PFSK-1 (cell line): ENCODE data around the gene OSBPL2.

Source experiments
- FOXP2 ChIP-seq: optimal IDR thresholded peaks from 2 replicates; pipeline ENCODE3; 2011; ENCODE audit warnings: borderline replicate concordance, control low read depth, inconsistent platforms; ENCODE audit not compliant: insufficient read depth; ENCODE audit errors: extremely low read length, extremely low read depth
- POLR2AphosphoS5 ChIP-seq: IDR thresholded peaks from 2 replicates; pipeline ENCODE4 v1.6.1; 2012; ENCODE audit warnings: low read depth, mild to moderate bottlenecking, control low read depth, low read length, moderate library complexity
- REST ChIP-seq, 2 experiments: IDR thresholded peaks; 2 replicates each; pipeline versions ENCODE4 v1.6.1 to v1.8.0; 2011 to 2012; ENCODE audit warnings: low read depth in 2 of 2, low read length in 2 of 2, control low read depth in 1 of 2, inconsistent platforms in 1 of 2, mild to moderate bottlenecking in 1 of 2, moderate library complexity in 1 of 2; ENCODE audit not compliant: insufficient read depth in 1 of 2
- SIN3A ChIP-seq: IDR thresholded peaks from 2 replicates; pipeline ENCODE4 v1.6.1; 2012; ENCODE audit warnings: mild to moderate bottlenecking, low read length, moderate library complexity, borderline replicate concordance; ENCODE audit not compliant: insufficient read depth
- TAF1 ChIP-seq: IDR thresholded peaks from 2 replicates; pipeline ENCODE4 v1.6.1; 2012; ENCODE audit warnings: low read length, control low read depth, borderline replicate concordance; ENCODE audit not compliant: insufficient read depth

The OSBPL2 gene

GRCh38 chr20:62254021-62254724 is 15.9 kb downstream of the OSBPL2 start:
- TF ChIP-seq SIN3A (no peak), POLR2AphosphoS5 (no peak), TAF1 (no peak), REST (IDR thresholded peaks at IDR 0.05; ENCODE audit: insufficient read depth in 1 of 2, low read depth in 2 of 2, low read length in 2 of 2) (no peak), FOXP2 (no peak)

GRCh38 chr20:62255976-62256375 is 17.7 kb downstream of the OSBPL2 start:
- no peak for TF ChIP-seq SIN3A
- no peak for TF ChIP-seq REST (IDR thresholded peaks at IDR 0.05; ENCODE audit: insufficient read depth in 1 of 2, low read depth in 2 of 2, low read length in 2 of 2)
- no peak for TF ChIP-seq POLR2AphosphoS5
- no peak for TF ChIP-seq FOXP2
- no peak for TF ChIP-seq TAF1

GRCh38 chr20:62258499-62259293 is 20.4 kb downstream of the OSBPL2 start:
- TF ChIP-seq REST (IDR thresholded peaks at IDR 0.05; ENCODE audit: insufficient read depth in 1 of 2, low read depth in 2 of 2, low read length in 2 of 2) (no peak), POLR2AphosphoS5 (no peak), SIN3A (no peak), TAF1 (no peak), FOXP2 (no peak)

GRCh38 chr20:62259294-62259565 is 20.9 kb downstream of the OSBPL2 start:
- TF ChIP-seq TAF1 (no peak), FOXP2 (no peak), POLR2AphosphoS5 (no peak), REST (IDR thresholded peaks at IDR 0.05; ENCODE audit: insufficient read depth in 1 of 2, low read depth in 2 of 2, low read length in 2 of 2) (no peak), SIN3A (no peak)
